HUES6 (cell line): ENCODE results near the gene CUL4A.

Source experiments
- H3K27ac ChIP-seq: 2 replicates; pipeline ENCODE4 v1.7.0; 2013; ENCODE audit warnings: low read depth, mild to moderate bottlenecking, low read length, inconsistent platforms
- H3K27me3 ChIP-seq: 2 replicates; pipeline ENCODE4 v1.6.1; 2013; ENCODE audit warnings: low read length; ENCODE audit not compliant: control insufficient read depth, insufficient read depth
- H3K36me3 ChIP-seq: 2 replicates; pipeline ENCODE4 v1.6.1; 2013; ENCODE audit warnings: low read length; ENCODE audit not compliant: control insufficient read depth, insufficient read depth
- H3K4me1 ChIP-seq: 2 replicates; pipeline ENCODE4 v1.6.1; 2013; ENCODE audit warnings: low read length; ENCODE audit not compliant: control insufficient read depth, insufficient read depth
- H3K4me3 ChIP-seq: 2 replicates; pipeline ENCODE4 v1.5.1; 2013; ENCODE audit warnings: low read depth, low read length
- H3K9ac ChIP-seq: one replicate; pipeline ENCODE4 v1.6.1; 2013; ENCODE audit warnings: mild to moderate bottlenecking, low read length
- H3K9me3 ChIP-seq: 2 replicates; pipeline ENCODE4 v1.6.1; 2013; ENCODE audit warnings: low read depth, low read length; ENCODE audit not compliant: control insufficient read depth, insufficient read depth

Gene CUL4A

GRCh38 chr13:113272031-113272430 lies 62.6 kb downstream of the CUL4A start:
- no peak overlapping the region for H3K4me3 ChIP-seq
- H3K4me1 ChIP-seq = peaks cover 2% of the 10 kb centered on the region; the same call in 1 of the 2 replicates
- H3K27ac ChIP-seq = no peak overlapping the region
- no peak overlapping the region for H3K9ac ChIP-seq
- peaks cover 4% of the 10 kb centered on the region for H3K36me3 ChIP-seq
- H3K9me3 ChIP-seq = no peaks in the 10 kb centered on the region
- no peaks in the 10 kb centered on the region for H3K27me3 ChIP-seq

DNA sequence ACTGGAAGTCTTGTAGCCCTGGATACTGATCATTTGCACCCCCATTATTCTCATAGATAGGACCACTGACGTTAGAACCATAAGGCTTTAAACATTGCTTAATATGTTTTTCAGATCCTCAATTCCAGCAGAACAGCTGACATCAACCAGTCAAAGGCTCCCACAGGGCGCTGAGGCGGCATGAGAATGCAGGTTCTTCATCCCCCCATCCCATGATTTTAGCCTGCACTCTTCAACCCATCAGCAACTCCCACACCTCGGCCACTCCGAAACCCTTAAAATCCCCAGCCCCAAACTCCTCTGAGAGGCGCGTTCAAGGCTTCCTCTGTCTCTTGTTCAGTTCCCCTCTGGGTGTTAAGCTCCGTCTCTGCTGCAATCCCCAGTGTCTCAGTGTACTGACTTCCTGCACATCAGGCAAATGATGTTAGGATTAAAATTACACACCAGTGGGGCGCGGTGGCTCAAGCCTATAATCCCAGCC lies 63.3 kb downstream of the CUL4A start:
- Histone ChIP-seq H3K27me3 (no peaks in the 10 kb centered on the region), H3K4me1 (peaks cover 2% of the 10 kb centered on the region; the same call in 1 of the 2 replicates), H3K27ac (no peak overlapping the region), H3K9me3 (no peaks in the 10 kb centered on the region), H3K4me3 (no peak overlapping the region), H3K36me3 (peaks cover 4% of the 10 kb centered on the region), H3K9ac (no peak overlapping the region)

DNA sequence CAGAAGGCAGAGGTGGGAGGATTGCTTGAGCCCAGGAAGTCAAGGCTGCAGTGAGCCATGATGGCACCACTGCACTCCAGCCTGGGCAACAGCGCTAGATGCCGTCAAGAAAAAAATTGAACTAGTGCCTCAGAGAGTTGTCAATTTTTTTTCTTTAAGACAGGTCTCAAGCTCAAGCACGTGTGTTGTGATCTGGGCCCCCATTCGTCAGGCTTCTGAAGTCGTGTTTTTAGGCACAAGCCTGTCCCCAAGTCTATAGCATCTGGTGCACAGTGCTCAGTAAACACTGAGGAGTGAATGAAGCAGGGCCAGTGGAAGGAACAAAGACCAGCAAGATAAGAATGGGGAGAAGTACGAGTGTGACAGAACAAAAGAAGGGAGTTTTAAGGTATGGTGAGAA lies 63.9 kb downstream of the CUL4A start:
- H3K9me3 ChIP-seq = no peaks in the 10 kb centered on the region
- H3K27me3 ChIP-seq = no peaks in the 10 kb centered on the region
- no peak overlapping the region for H3K27ac ChIP-seq
- H3K4me1 ChIP-seq = peaks cover 2% of the 10 kb centered on the region; the same call in 1 of the 2 replicates
- H3K4me3 ChIP-seq = no peak overlapping the region
- H3K9ac ChIP-seq = no peak overlapping the region
- peaks cover 4% of the 10 kb centered on the region for H3K36me3 ChIP-seq

GRCh38 chr13:113273851-113274590 lies 64.6 kb downstream of the CUL4A start:
- Histone ChIP-seq H3K9ac (no peak overlapping the region), H3K27ac (no peak overlapping the region), H3K4me1 (peaks cover 2% of the 10 kb centered on the region; the same call in 1 of the 2 replicates), H3K4me3 (no peak overlapping the region), H3K36me3 (peaks cover 4% of the 10 kb centered on the region), H3K9me3 (peaks cover 3% of the 10 kb centered on the region; the same call in 1 of the 2 replicates), H3K27me3 (no peaks in the 10 kb centered on the region)

GRCh38 chr13:113274721-113275120 lies 65.3 kb downstream of the CUL4A start:
- Histone ChIP-seq H3K4me1 (peaks cover 2% of the 10 kb centered on the region; the same call in 1 of the 2 replicates), H3K4me3 (no peak overlapping the region), H3K9ac (no peak overlapping the region), H3K27me3 (no peaks in the 10 kb centered on the region), H3K27ac (no peak overlapping the region), H3K9me3 (peaks cover 4% of the 10 kb centered on the region; the same call in 1 of the 2 replicates), H3K36me3 (peaks cover 4% of the 10 kb centered on the region)

DNA sequence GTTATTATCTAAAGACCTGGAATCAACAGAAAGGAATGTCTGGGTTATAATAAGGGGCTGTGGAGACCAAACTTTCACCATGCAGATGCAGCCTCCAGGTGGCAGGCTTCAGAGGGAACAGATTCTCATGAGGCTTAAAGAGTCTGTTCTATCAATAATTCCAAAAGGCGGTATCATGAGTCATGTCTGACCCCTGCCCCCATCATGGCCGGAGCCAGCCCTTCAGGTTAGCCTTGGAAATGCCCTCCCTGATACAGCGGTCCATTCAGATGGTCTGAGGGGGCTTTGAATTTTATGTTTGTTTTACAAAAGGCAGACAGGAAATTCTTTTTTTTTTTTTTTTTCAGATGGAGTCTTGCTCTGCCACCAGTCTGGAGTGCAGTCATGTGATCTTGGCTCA lies 66.0 kb downstream of the CUL4A start:
- Histone ChIP-seq H3K9me3 (peaks cover 4% of the 10 kb centered on the region; the same call in 1 of the 2 replicates), H3K9ac (no peak overlapping the region), H3K27ac (no peak overlapping the region), H3K27me3 (no peaks in the 10 kb centered on the region), H3K4me3 (no peak overlapping the region), H3K4me1 (peaks cover 2% of the 10 kb centered on the region; the same call in 1 of the 2 replicates), H3K36me3 (peaks cover 4% of the 10 kb centered on the region)

GRCh38 chr13:113280126-113280525 lies 70.7 kb downstream of the CUL4A start:
- Histone ChIP-seq H3K4me3 (no peak overlapping the region), H3K9ac (no peak overlapping the region)

DNA sequence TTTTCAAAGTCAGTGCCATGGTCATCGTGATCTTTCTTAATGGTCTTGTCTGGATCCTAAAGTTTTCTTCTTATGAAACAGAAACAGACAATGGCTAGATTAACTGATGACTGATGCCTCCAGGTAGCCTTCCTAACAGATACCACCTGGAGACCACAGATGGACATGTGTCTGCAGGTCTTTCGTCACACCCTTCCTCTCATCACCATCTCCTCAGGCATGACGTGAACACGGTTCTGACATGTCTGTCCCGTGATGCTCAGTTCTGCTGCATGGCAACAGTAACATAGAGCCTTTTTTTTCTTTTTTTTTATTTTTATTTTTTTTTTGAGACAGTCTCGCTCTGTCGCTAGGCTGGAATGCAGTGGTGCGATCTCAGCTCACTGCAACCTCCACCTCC lies 74.5 kb downstream of the CUL4A start:
- Histone ChIP-seq H3K27me3 (peaks cover 16% of the 10 kb centered on the region), H3K4me1 (no peaks in the 10 kb centered on the region), H3K9ac (no peak overlapping the region), H3K9me3 (peaks cover 14% of the 10 kb centered on the region), H3K36me3 (no peaks in the 10 kb centered on the region), H3K27ac (no peak overlapping the region), H3K4me3 (no peak overlapping the region)

More at GRCh38 chr13:113280126-113280525, 70.7 kb downstream of the CUL4A start:
- peaks cover 3% of the 10 kb centered on the region; the same call in 1 of the 2 replicates for H3K27me3 ChIP-seq
- H3K9me3 ChIP-seq = peaks cover 4% of the 10 kb centered on the region; the same call in 1 of the 2 replicates
- H3K36me3 ChIP-seq = no peaks in the 10 kb centered on the region
- peaks cover 2% of the 10 kb centered on the region; the same call in 1 of the 2 replicates for H3K4me1 ChIP-seq
- no peak overlapping the region for H3K27ac ChIP-seq

DNA sequence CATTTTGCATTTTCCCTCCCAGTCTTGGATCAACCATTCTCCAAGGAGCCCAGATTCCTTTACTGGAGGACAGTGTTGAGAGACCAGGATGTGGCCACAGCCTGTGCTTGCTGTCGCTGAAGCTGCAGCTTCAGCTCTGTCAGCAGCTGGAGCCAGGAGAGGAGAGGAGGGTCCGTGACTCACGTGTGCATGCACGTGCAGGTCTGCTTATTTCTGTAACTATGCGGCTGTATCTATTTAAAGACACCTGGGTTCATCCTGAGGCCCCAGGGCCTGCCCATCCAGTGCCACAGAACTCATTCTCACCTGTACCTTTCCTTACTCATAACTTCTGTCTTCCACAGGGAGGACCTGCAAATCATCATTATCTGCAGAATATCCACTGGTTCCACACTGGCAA lies 79.5 kb downstream of the CUL4A start:
- no peak overlapping the region for H3K9ac ChIP-seq
- peaks cover 5% of the 10 kb centered on the region; the same call in 1 of the 2 replicates for H3K4me1 ChIP-seq
- no peak overlapping the region for H3K27ac ChIP-seq
- peaks cover 11% of the 10 kb centered on the region for H3K9me3 ChIP-seq
- H3K36me3 ChIP-seq = no peaks in the 10 kb centered on the region
- peaks cover 34% of the 10 kb centered on the region for H3K27me3 ChIP-seq
- H3K4me3 ChIP-seq = no peak overlapping the region

DNA sequence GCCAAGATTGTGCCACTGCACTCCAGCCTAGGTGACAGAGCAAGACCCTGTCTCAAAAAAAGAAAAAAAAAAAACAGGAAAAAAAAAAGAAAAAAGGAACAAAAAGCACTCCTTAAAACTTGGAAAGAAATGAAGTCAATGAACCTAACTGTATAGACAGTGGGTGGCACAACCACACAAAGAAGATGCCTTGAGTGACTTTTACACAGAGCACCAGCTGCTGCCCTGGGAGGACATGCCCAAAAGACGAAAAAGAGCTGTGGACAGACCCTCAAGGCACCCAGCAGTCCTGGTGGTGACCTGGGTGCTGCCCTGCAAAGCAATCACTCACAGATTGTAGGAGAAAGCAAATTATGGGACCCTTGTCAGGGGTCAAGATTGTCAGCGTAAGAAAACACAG lies 81.7 kb downstream of the CUL4A start:
- no peak overlapping the region for H3K4me3 ChIP-seq
- peaks cover 5% of the 10 kb centered on the region; the same call in 1 of the 2 replicates for H3K4me1 ChIP-seq
- peaks cover 11% of the 10 kb centered on the region for H3K9me3 ChIP-seq
- H3K27ac ChIP-seq = no peak overlapping the region
- no peaks in the 10 kb centered on the region for H3K36me3 ChIP-seq
- no peak overlapping the region for H3K9ac ChIP-seq
- H3K27me3 ChIP-seq = peaks cover 30% of the 10 kb centered on the region; the same call in 1 of the 2 replicates
